Kidney epithelial cell (primary cell): Measurements from ENCODE around the gene TMEM50A. TPM values are rescaled to one million over a fixed set of nuclear protein-coding genes. Genes with fewer than 3 reads are reported as not detected.
A peak's percentile ranks its signal among the peaks of the same experiment; 100 is the strongest.
"Not testable (repeated sequence)": the region's sequence is repeated elsewhere in the genome, so short reads cannot be mapped to it uniquely, and the experiment has no call there.

Source experiments
- DNase-seq: peaks from one replicate; pipeline ENCODE4 v3.0.0-alpha.2; 2010; ENCODE audit warnings: low read depth
- H3K27me3 ChIP-seq: 2 replicates; pipeline ENCODE4 v1.6.0; 2011; ENCODE audit warnings: low read length; ENCODE audit not compliant: control insufficient read depth, insufficient read depth
- H3K36me3 ChIP-seq: 2 replicates; pipeline ENCODE4 v1.5.1; 2011; ENCODE audit warnings: low read length; ENCODE audit not compliant: control insufficient read depth, insufficient read depth
- H3K4me3 ChIP-seq: 2 replicates; pipeline ENCODE4 v1.5.1; 2011; ENCODE audit warnings: low read depth, mild to moderate bottlenecking, control low read depth, low read length
- CTCF ChIP-seq: IDR thresholded peaks from 2 replicates; pipeline ENCODE4 v1.5.1; 2011; ENCODE audit warnings: mild to moderate bottlenecking, moderate library complexity, low read length, control low read depth, inconsistent platforms; ENCODE audit not compliant: insufficient read depth, poor library complexity, severe bottlenecking
- total RNA-seq: library from RNA; depleted of rRNA; stranded (reverse); fragments of >200 nt; gene quantifications from 2 replicates; pipeline ENCODE4 v1.2.3, GENCODE V29; 2015

TMEM50A gene
- total RNA-seq, 1 donor from 2014 or later, result 88.5 TPM

DNA sequence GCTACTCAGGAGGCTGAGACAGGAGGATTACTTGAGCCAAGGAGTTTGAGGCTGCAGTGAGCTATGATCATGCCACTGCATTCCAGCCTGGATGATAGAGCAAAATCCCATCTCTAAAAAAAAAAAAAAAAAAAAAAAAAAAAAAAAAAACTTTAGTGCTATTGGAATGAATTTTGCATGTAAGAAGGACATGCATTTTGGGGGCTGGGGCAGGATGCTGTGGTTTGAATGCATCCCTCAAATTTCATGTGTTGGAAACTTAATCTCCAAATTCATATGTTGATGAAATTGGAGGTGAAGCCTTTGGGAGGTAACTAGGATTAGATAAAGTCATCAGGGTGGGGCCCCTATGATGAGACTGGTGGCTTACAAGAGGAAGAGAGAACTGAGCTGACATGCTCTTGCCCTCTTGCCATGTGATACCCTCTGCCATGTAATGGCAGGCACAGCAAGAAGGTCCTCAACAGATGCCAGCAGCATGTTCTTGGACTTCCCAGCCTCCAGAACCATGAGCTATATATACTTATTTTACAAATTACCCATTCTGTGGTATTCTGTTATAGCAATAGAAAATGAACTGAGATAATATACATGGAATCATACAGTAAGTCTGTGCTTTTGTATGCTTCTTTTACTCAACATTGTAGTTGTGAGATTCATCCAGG lies 25.2 kb upstream of the TMEM50A start:
- not testable (repeated sequence) for H3K4me3 ChIP-seq, H3K27me3 ChIP-seq, DNase-seq, H3K36me3 ChIP-seq

DNA sequence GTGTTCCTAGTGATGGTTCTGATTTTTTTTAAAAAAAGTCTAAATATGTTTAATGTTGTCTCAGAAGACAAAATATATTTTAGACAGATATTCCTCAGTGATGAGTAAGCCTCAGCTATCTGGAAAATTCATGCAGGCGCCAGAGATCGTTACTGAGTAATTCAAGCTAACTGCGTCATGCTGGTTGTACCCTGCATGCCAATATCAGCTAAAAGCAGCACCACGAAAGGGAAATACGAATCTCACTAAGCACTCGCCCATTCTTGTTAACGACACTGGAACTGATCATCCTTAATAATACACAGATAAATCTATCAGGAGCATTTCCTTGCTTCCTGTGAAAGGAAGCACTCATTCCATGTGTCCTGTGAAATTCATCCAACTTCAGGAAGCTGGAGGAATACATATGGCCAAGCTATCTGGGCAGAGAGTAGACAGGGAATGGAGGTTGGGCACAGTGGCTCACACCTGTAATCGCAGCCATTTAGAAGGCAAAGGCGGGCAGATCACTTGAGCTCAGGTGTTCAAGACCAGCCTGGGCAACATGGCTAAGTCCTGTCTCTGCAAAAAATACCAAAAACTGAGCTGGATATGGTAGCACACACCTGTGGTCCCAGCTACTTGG lies 17.7 kb upstream of the TMEM50A start:
- not testable (repeated sequence) for DNase-seq, H3K27me3 ChIP-seq, H3K4me3 ChIP-seq, H3K36me3 ChIP-seq

DNA sequence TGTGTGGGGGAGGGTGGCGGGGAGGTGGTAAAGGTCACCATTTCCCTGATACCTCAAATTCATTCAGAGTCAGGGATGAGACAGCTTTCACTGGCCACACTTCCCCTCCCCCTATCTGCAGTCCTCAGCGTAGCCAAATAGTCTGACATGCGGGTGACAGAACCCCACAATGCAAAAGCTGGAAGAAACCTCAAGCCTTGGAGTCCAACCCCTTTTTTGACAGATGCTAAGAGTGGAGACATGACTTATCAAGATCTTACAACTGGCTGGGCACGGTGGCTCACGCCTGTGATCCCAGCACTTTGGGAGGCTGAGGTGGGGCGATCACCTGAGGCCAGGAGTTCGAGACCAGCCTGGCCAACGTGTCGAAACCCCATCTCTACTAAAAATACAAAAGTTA lies 16.0 kb upstream of the TMEM50A start:
- H3K36me3 ChIP-seq, DNase-seq, H3K27me3 ChIP-seq, H3K4me3 ChIP-seq: not testable (repeated sequence)

- not testable (repeated sequence) for DNase-seq, H3K36me3 ChIP-seq, H3K27me3 ChIP-seq, H3K4me3 ChIP-seq
These were observed 13.7 kb upstream of the TMEM50A start for GRCh38 chr1:25324407-25324806.

- not testable (repeated sequence) for H3K36me3 ChIP-seq, DNase-seq, H3K4me3 ChIP-seq, H3K27me3 ChIP-seq
These were observed 10.0 kb upstream of the TMEM50A start for GRCh38 chr1:25327864-25328790.

DNA sequence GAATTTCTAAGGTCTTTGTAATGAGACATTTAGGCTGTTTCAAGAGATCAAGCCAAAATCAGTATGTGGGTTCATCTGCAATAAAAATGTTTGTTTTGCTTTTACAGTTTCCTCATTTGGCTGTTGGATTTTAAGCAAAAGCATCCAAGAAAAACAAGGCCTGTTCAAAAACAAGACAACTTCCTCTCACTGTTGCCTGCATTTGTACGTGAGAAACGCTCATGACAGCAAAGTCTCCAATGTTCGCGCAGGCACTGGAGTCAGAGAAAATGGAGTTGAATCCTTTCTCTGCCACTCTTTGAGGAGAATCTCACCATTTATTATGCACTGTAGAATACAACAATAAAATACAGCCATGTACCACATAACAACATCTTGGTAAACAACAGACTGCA lies 9.3 kb upstream of the TMEM50A start:
- H3K27me3 ChIP-seq, result not testable (repeated sequence)

GRCh38 chr1:25329336-25329735 lies 8.8 kb upstream of the TMEM50A start:
- DNase-seq, H3K27me3 ChIP-seq, H3K36me3 ChIP-seq, H3K4me3 ChIP-seq: not testable (repeated sequence)

More for the DNA sequence above, 9.3 kb upstream of the TMEM50A start:
- not testable (repeated sequence) for H3K36me3 ChIP-seq, H3K4me3 ChIP-seq, DNase-seq

DNA sequence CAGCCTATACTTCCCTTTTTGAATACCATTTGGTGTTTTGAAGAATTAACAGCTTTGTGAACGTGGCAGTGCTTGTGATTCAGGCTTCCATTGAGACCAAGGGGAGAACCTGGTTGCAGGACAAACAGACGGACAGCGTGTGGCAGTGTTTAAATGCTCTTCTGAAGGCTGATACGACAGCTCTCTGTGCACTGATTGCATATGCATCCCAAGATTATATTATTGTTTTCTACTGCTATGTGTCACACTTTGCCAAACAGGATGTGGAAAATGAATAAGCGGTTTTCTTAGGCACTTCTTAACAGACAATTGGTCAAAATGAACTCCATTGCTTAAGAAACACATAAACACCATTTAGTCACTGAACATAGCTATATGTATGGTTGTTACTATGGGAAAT lies 8.2 kb upstream of the TMEM50A start:
- not testable (repeated sequence) for H3K4me3 ChIP-seq, H3K36me3 ChIP-seq, DNase-seq, H3K27me3 ChIP-seq
- TF ChIP-seq CTCF, result peak; percentile 13

DNA sequence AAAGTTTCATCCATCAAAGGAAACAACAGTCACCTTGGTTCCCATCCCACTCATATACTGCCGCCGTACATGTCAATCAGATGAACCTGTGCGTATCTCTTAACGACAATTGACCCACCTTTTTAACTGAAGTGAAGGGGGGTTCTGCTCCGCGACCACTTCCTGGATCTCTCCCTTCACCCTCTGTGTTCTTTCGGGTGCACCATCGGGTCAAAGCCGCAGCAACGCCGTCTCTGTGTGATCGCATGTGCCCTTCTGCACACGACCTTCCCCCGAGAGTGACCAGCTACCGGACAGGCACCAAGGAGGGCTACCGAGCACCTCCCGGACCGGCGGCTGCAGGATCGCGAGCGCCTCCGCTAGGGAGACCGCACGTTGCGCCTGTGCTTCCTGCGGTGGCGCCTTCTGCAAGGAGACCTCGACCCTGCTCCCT lies 1.2 kb upstream of the TMEM50A start:
- H3K36me3 ChIP-seq, DNase-seq, H3K27me3 ChIP-seq: not testable (repeated sequence)
- TF ChIP-seq CTCF, result peak; percentile 8
- peak overlapping the region; percentile 58 for H3K4me3 ChIP-seq

DNA sequence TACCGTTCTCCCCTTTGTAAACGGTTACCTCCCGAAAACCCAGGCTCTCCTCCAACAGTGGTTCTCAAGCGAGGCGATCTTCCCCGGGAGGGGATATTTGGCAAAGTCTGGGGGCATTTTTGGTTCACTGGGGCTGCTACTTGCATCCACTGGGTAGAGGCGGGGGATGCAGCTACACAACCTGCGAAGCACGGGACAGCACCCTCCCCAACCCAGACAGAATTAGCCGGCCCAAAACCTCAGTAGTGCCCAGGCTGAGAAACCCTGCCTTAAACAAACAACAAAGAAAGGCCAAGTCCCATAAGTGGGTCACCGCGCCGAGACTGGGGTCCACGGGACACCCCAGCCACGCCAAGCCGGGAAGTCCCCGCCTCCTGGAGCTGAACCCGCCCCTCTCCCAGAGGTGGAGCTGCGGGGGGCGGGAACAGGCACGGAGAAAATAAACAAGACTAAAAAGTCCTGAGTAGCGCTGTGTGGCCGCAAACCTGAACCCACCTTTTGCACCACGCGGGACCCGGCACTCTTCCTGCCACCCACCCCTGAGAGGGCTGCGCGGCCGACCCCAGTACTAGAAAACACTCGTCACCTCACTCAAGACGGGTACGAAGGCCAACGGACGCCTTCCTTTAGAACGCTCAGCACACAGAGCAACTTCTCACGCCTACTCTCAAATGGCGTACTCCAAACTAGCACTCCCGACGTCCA lies 499 bp upstream of the TMEM50A start:
- DNase-seq, H3K36me3 ChIP-seq, H3K27me3 ChIP-seq: not testable (repeated sequence)
- H3K4me3 ChIP-seq, result peak overlapping the region; percentile 81
